ENCODE measurements around the gene LANCL2. TPM values are rescaled to one million over a fixed set of nuclear protein-coding genes. Genes with fewer than 3 reads are reported as not detected.

LANCL2 gene
- total and polyA plus RNA-seq, 2 of the 4 experiments (the other 2 are of a cell fraction) = 11.7 to 17.9 TPM

DNA sequence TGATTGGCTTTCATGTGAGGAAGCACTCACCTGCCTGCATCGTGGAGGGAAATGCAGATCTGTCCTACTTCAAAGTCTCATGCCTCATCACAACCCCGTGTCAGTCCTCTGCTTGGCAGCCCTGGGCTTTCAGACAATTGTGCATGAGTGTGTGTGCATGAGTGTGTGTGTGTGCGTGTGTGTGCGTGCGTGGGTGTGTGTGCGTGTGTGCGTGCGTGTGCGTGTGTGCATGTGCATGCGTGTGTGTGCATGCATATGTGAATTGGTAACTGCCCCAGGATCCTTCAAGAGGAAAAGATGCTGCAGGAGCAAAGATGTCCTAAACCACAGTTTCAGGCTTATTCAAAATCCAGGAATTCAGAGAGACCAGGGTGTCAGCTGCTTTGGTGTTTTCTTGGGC is 71.3 kb downstream of the LANCL2 start:
- Histone ChIP-seq H4K5ac (ENCODE audit: low read depth, low read length) (no peak overlapping the region), H2BK5ac (ENCODE audit: low read depth, low read length, poor library complexity, severe bottlenecking) (no peak overlapping the region), H3K9me3 (ENCODE audit: control insufficient read depth, insufficient read depth, low read length) (no peaks in the 10 kb centered on the region), H3K27me3 (ENCODE audit: control insufficient read depth, insufficient read depth, low read length) (no peaks in the 10 kb centered on the region), H3K4me1 (ENCODE audit: control insufficient read depth, insufficient read depth, low read length) (peaks cover 6% of the 10 kb centered on the region), H4K20me1 (ENCODE audit: insufficient read depth, low read length) (no peaks in the 10 kb centered on the region), H3K18ac (ENCODE audit: low read depth, low read length) (no peak overlapping the region), H3K14ac (replicated peaks; ENCODE audit: low read depth, low read length) (no peak overlapping the region), H3K36me3 (ENCODE audit: control insufficient read depth, insufficient read depth, low read length) (0 out of 2 replicates have a peak, but pooled peaks cover 1% of the 10 kb centered on the region), H3K4me2 (ENCODE audit: low read depth, low read length) (no peak overlapping the region), H3K23ac (ENCODE audit: low read depth, low read length) (no peak overlapping the region), H3K4ac (ENCODE audit: low read depth, low read length) (no peak overlapping the region), H2AK9ac (replicated peaks; ENCODE audit: low read depth, low read length, poor library complexity) (no peak overlapping the region), H3K27ac (ENCODE audit: insufficient read depth, low read length) (no peak overlapping the region), H3K56ac (ENCODE audit: extremely low read depth, insufficient read depth, low read length) (no peak overlapping the region), H3K4me3 (ENCODE audit: insufficient read depth, low read depth, low read length) (no peak overlapping the region), H2BK15ac (ENCODE audit: low read depth, low read length) (no peak overlapping the region), H2AFZ (replicated peaks; ENCODE audit: low read length, poor library complexity) (no peak overlapping the region), H2BK120ac (ENCODE audit: low read depth, low read length) (no peak overlapping the region), H2AK5ac (ENCODE audit: low read depth, low read length) (no peak overlapping the region), H4K91ac (ENCODE audit: insufficient read depth, low read depth, low read length) (no peak overlapping the region), H2BK20ac (ENCODE audit: low read depth, low read length) (no peak overlapping the region), H3K79me1 (ENCODE audit: low read depth in 1 of 2, low read length in 2 of 2) (no peaks in the 10 kb centered on the region), H4K8ac (ENCODE audit: low read depth in 2 of 2, low read length in 2 of 2) (no peak overlapping the region), H3K9ac (ENCODE audit: low read depth, low read length) (no peak overlapping the region), H3K9me1 (ENCODE audit: insufficient read depth, low read length) (no peaks in the 10 kb centered on the region)
- in situ Hi-C loops (cut with MboI; ENCODE audit: low sequenced_read_pairs) = loop anchor here (5.0 to 25.0 kb wide), 2 partner anchors 156 to 526 kb away; partner anchors contain the start of genes MRPS17 and NIPSNAP2
- intact Hi-C loops (cut with micrococcal nuclease) = no loop called here
- BruUV-seq (replicated peaks) = no TSS peak
- WGBS, 2 experiments (ENCODE audit: extremely low coverage in 2 of 2, insufficient read length in 1 of 2) = 100% methylated on average over 5 of the region's 10 CpGs; no CpG with 5 or more reads in 1 of the 2 experiments
- ATAC-seq (ENCODE audit: low read depth) = no peak
- DNase-seq = no peak
- dilution Hi-C loops (cut with HindIII; ENCODE audit: low sequenced_read_pairs, unreplicated experiment) = no loop called here
- TF ChIP-seq RFX5 (IDR thresholded peaks at IDR 0.05; ENCODE audit: low read depth, low read length) = no peak
- CTCF ChIA-PET = no interaction called here
- POLR2A ChIA-PET (ENCODE audit: unreplicated experiment) = no interaction called here

Data from IMR-90 (cell line).